ENCODE measurements around the gene MAP1B. TPM values are rescaled to one million over a fixed set of nuclear protein-coding genes. Genes with fewer than 3 reads are reported as not detected.
"Not testable (repeated sequence)": the region's sequence is repeated elsewhere in the genome, so short reads cannot be mapped to it uniquely, and the experiment has no call there.

The MAP1B gene
- total and polyA plus RNA-seq, 2 donors from 2014 or later: 3.6 to 57.0 TPM

DNA sequence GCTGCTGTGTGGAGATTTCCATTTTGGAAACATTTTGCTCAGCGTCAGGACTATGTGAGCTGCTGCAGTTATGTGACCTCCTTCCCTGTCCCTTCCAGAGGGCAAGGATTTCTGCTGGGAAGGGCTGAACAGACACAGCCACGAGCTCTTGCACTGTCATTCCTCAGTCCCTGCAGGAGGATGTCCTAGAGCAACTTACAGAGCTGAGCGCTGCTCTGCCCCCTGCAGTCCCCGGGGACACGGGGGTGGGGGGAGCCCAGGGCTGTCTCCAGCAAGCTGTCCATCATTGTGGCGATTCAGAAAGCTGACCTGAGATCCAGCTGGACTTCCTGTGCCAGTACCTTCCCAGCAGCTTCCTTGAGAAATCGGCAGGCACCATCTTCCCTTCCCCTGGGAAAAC, 28.0 kb upstream of the MAP1B start:
- Histone ChIP-seq H3K36me3 (ENCODE audit: control insufficient read depth in 2 of 3, insufficient read depth in 3 of 3, low read length in 3 of 3) (no peaks in the 10 kb centered on the region), H3K9ac (ENCODE audit: low read length in 3 of 3) (no peak overlapping the region), H3K27me3 (ENCODE audit: control insufficient read depth, insufficient read depth, low read length) (no peaks in the 10 kb centered on the region), H3K4me3 (ENCODE audit: low read length in 3 of 3) (no peak overlapping the region), H3K9me3 (ENCODE audit: control insufficient read depth in 2 of 3, insufficient read depth in 1 of 3, low read length in 3 of 3) (no peaks in the 10 kb centered on the region), H3K27ac (ENCODE audit: low read depth in 2 of 2, low read length in 2 of 2) (no peak overlapping the region), H3K4me1 (ENCODE audit: control insufficient read depth in 2 of 3, insufficient read depth in 2 of 3, low read depth in 1 of 3, low read length in 3 of 3) (no peaks in the 10 kb centered on the region)
- intact Hi-C loops (cut with DNase I): no loop called here
- DNase-seq (peak in 2 of 5 donors; percentile 8 to 78), FAIRE-seq (no peak)
- TF ChIP-seq, protein P1, sequence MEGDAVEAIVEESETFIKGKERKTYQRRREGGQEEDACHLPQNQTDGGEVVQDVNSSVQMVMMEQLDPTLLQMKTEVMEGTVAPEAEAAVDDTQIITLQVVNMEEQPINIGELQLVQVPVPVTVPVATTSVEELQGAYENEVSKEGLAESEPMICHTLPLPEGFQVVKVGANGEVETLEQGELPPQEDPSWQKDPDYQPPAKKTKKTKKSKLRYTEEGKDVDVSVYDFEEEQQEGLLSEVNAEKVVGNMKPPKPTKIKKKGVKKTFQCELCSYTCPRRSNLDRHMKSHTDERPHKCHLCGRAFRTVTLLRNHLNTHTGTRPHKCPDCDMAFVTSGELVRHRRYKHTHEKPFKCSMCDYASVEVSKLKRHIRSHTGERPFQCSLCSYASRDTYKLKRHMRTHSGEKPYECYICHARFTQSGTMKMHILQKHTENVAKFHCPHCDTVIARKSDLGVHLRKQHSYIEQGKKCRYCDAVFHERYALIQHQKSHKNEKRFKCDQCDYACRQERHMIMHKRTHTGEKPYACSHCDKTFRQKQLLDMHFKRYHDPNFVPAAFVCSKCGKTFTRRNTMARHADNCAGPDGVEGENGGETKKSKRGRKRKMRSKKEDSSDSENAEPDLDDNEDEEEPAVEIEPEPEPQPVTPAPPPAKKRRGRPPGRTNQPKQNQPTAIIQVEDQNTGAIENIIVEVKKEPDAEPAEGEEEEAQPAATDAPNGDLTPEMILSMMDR (IDR thresholded peaks at IDR 0.05; ENCODE audit: borderline replicate concordance, extremely low read depth, insufficient read depth): no peak

DNA sequence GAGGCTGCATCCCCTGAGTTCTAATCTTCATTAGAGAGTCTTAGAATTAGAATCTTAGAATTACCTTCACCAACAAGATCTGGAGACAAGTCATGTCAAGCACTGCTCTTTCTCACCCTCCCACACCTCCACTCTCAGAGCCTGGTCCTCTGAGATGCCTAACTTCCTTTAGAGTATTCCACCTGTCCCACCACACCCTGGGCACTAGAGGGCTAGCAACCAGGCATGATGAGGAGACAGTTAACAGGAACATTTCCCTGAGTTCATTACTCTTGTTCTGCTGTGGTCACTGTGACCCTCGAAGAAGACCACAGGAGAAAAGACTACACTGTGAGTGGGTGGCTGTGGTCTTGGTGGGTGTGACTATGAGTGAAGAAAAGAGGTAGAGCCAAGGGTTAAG, 25.2 kb upstream of the MAP1B start:
- H3K36me3 ChIP-seq (ENCODE audit: control insufficient read depth in 2 of 3, insufficient read depth in 3 of 3, low read length in 3 of 3): no peaks in the 10 kb centered on the region
- DNase-seq: no peak
- no peaks in the 10 kb centered on the region for H3K9me3 ChIP-seq (ENCODE audit: control insufficient read depth in 2 of 3, insufficient read depth in 1 of 3, low read length in 3 of 3)
- H3K9ac ChIP-seq (ENCODE audit: low read length in 3 of 3): no peak overlapping the region
- no peak for FAIRE-seq
- intact Hi-C loops (cut with DNase I): no loop called here
- TF ChIP-seq, protein P1 (IDR thresholded peaks at IDR 0.05; ENCODE audit: borderline replicate concordance, extremely low read depth, insufficient read depth): no peak
- H3K27ac ChIP-seq (ENCODE audit: low read depth in 2 of 2, low read length in 2 of 2): no peak overlapping the region
- H3K4me3 ChIP-seq (ENCODE audit: low read length in 3 of 3): no peak overlapping the region
- H3K4me1 ChIP-seq (ENCODE audit: control insufficient read depth in 2 of 3, insufficient read depth in 2 of 3, low read depth in 1 of 3, low read length in 3 of 3): no peaks in the 10 kb centered on the region
- no peaks in the 10 kb centered on the region for H3K27me3 ChIP-seq (ENCODE audit: control insufficient read depth, insufficient read depth, low read length)

DNA sequence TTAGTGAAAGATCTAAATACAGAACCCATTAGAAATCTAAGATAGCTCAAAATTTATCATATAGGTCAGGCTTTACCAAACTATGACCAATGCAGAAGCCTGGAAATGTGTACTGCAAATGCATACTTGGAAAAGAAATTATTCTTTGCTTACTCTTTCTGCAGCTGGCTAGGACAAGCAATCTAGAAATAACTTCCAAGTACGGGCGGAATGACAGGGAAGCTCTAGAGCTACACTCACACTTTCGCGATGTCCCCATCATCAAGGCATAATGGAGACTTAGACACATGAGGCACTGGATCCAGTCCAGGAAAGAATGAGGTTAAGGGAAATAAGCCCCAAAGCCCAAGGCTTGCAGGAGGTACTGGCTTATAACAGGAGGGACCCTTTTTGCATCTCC, 22.4 kb upstream of the MAP1B start:
- H3K4me3 ChIP-seq (ENCODE audit: low read length in 3 of 3): no peak overlapping the region
- H3K36me3 ChIP-seq (ENCODE audit: control insufficient read depth in 2 of 3, insufficient read depth in 3 of 3, low read length in 3 of 3): no peaks in the 10 kb centered on the region
- DNase-seq: no peak
- no peaks in the 10 kb centered on the region for H3K9me3 ChIP-seq (ENCODE audit: control insufficient read depth in 2 of 3, insufficient read depth in 1 of 3, low read length in 3 of 3)
- no peak overlapping the region for H3K27ac ChIP-seq (ENCODE audit: low read depth in 2 of 2, low read length in 2 of 2)
- TF ChIP-seq, protein P1 (IDR thresholded peaks at IDR 0.05; ENCODE audit: borderline replicate concordance, extremely low read depth, insufficient read depth): no peak
- no peak for FAIRE-seq
- intact Hi-C loops (cut with DNase I): no loop called here
- no peak overlapping the region for H3K9ac ChIP-seq (ENCODE audit: low read length in 3 of 3)
- no peaks in the 10 kb centered on the region for H3K27me3 ChIP-seq (ENCODE audit: control insufficient read depth, insufficient read depth, low read length)
- H3K4me1 ChIP-seq (ENCODE audit: control insufficient read depth in 2 of 3, insufficient read depth in 2 of 3, low read depth in 1 of 3, low read length in 3 of 3): no peaks in the 10 kb centered on the region

DNA sequence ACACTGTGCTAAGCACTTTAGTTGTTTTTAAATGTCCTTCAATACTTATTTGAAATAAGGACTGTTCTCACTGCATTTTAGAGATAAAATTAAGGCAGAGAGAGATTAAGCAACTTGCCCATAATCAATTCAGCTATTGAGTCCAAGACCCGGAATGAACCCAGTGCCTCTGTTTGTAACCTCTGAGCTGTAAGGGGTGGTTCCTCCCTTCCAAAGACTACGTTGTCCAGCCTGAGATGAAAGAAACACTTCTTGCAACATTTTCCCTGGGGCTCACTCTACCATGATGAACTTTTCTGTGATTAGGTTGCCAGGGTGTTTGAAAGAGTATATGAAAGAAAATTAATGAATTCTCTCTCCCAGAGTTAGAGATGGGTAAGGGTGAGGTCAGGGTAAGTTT, 22.0 kb upstream of the MAP1B start:
- H3K27me3 ChIP-seq (ENCODE audit: control insufficient read depth, insufficient read depth, low read length): no peaks in the 10 kb centered on the region
- FAIRE-seq: no peak
- TF ChIP-seq, protein P1 (IDR thresholded peaks at IDR 0.05; ENCODE audit: borderline replicate concordance, extremely low read depth, insufficient read depth): no peak
- no peak for DNase-seq
- intact Hi-C loops (cut with DNase I): no loop called here
- no peak overlapping the region for H3K27ac ChIP-seq (ENCODE audit: low read depth in 2 of 2, low read length in 2 of 2)
- H3K9me3 ChIP-seq (ENCODE audit: control insufficient read depth in 2 of 3, insufficient read depth in 1 of 3, low read length in 3 of 3): no peaks in the 10 kb centered on the region
- H3K4me1 ChIP-seq (ENCODE audit: control insufficient read depth in 2 of 3, insufficient read depth in 2 of 3, low read depth in 1 of 3, low read length in 3 of 3): no peaks in the 10 kb centered on the region
- H3K4me3 ChIP-seq (ENCODE audit: low read length in 3 of 3): no peak overlapping the region
- H3K36me3 ChIP-seq (ENCODE audit: control insufficient read depth in 2 of 3, insufficient read depth in 3 of 3, low read length in 3 of 3): no peaks in the 10 kb centered on the region
- no peak overlapping the region for H3K9ac ChIP-seq (ENCODE audit: low read length in 3 of 3)

DNA sequence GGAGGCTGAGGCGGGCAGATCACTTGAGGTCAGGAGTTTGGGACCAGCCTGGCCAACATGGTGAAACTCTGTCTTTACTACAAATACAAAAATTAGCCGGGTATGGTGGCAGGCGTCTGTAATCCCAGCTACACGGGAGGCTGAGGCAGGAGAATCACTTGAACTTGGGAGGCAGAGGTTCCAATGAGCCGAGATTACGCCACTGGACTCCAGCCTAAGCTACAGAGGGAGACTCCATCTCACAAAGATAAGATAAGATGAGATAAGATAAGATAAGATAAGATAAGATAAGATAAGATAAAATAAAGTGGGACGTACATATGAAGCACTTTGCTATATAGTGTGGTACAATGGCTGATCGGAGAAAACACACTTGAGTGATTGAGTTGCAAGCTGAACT, 17.6 kb upstream of the MAP1B start:
- not testable (repeated sequence) for DNase-seq, FAIRE-seq

More for the DNA sequence above, 17.6 kb upstream of the MAP1B start:
- H3K27me3 ChIP-seq (ENCODE audit: control insufficient read depth, insufficient read depth, low read length); H3K4me1 ChIP-seq (ENCODE audit: control insufficient read depth in 2 of 3, insufficient read depth in 2 of 3, low read depth in 1 of 3, low read length in 3 of 3); H3K9me3 ChIP-seq (ENCODE audit: control insufficient read depth in 2 of 3, insufficient read depth in 1 of 3, low read length in 3 of 3); H3K4me3 ChIP-seq (ENCODE audit: low read length in 3 of 3); intact Hi-C loops (cut with DNase I); H3K27ac ChIP-seq (ENCODE audit: low read depth in 2 of 2, low read length in 2 of 2); H3K9ac ChIP-seq (ENCODE audit: low read length in 3 of 3); H3K36me3 ChIP-seq (ENCODE audit: control insufficient read depth in 2 of 3, insufficient read depth in 3 of 3, low read length in 3 of 3): not testable (repeated sequence)

Measured in kidney (tissue), 14 donors.